ENCODE data around the gene PCED1B.

The PCED1B gene

DNA sequence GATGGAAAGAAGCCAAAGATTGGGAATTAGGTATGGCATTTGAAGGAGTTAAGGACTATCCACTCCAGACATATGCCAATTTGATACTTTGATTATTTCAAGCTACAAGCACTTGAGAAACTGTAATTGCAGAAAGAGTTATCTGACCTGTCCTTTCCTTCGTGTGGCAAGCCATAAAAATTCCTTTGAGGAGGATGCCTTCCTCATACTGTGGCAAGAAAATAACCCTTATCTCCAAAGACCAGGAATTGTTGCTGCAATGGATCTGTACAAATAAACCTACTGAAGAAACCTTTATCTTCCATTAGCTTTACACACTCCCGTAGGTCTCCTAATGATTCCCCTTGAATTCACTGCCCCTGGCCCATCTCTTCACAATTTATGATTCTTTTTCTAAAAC lies 165.4 kb downstream of the PCED1B start:
- Histone ChIP-seq H3K36me3 (ENCODE audit: control insufficient read depth, insufficient read depth, low read length) (no peaks in the 10 kb centered on the region), H3K27ac (ENCODE audit: insufficient read depth, low read depth, low read length, poor library complexity, severe bottlenecking) (no peak overlapping the region), H3K27me3 (ENCODE audit: control insufficient read depth, insufficient read depth, low read length, poor library complexity, severe bottlenecking) (no peaks in the 10 kb centered on the region), H3K9me3 (ENCODE audit: control insufficient read depth, low read length) (no peaks in the 10 kb centered on the region), H3K4me1 (ENCODE audit: control insufficient read depth, insufficient read depth, low read length) (no peaks in the 10 kb centered on the region), H3K4me3 (ENCODE audit: insufficient read depth, low read depth, low read length) (no peak overlapping the region)
- WGBS, 2 experiments = 85 to 87% methylated on average over 2 of the region's 2 CpGs

DNA sequence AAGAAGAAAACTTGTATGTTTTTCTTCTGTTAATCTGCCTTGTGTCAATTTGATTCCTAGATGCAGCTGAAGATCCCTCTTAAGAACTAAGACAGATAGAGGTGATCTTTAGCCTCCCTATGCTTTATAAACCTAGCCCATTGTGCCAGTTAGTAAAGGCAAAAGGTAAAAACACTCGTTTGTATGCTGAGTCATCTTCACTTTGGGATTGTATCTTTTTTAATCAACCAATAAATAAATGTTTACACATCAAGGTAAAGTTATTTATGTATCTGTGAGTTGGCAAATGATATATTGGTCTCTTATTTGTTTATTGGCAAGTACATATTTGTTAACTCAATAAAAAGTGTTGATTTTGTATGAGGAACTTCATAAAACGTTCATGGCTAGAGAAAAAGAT lies 166.2 kb downstream of the PCED1B start:
- Histone ChIP-seq H3K27ac (ENCODE audit: insufficient read depth, low read depth, low read length, poor library complexity, severe bottlenecking) (no peak overlapping the region), H3K36me3 (ENCODE audit: control insufficient read depth, insufficient read depth, low read length) (no peaks in the 10 kb centered on the region), H3K27me3 (ENCODE audit: control insufficient read depth, insufficient read depth, low read length, poor library complexity, severe bottlenecking) (no peaks in the 10 kb centered on the region), H3K4me1 (ENCODE audit: control insufficient read depth, insufficient read depth, low read length) (no peaks in the 10 kb centered on the region), H3K9me3 (ENCODE audit: control insufficient read depth, low read length) (no peaks in the 10 kb centered on the region), H3K4me3 (ENCODE audit: insufficient read depth, low read depth, low read length) (no peak overlapping the region)
- WGBS, 2 experiments = 91 to 92% methylated on average over 1 to 2 of the region's 2 CpGs

DNA sequence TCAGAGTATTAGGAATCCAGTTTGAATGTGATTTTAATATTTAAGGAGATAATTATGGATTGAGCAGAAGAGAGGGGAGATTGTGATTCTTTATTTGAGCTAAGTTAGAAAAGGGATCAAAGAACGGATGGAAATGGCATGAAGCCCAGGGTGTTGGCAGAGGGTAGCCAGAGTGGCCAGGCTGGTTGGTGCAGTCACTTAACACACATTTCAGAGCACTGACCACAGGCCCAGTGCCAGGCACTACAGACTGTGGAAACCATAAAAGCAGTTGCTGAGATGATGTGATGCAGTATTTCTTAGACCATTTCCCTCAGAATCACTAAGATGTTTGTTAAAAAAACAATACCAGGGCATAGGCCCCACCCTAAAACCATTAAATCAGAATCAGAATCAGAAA lies 168.0 kb downstream of the PCED1B start:
- H3K27ac ChIP-seq (ENCODE audit: insufficient read depth, low read depth, low read length, poor library complexity, severe bottlenecking) = no peak overlapping the region
- 91 to 94% methylated on average over 1 of the region's 1 CpG for WGBS, 2 experiments
- H3K9me3 ChIP-seq (ENCODE audit: control insufficient read depth, low read length) = no peaks in the 10 kb centered on the region
- H3K4me1 ChIP-seq (ENCODE audit: control insufficient read depth, insufficient read depth, low read length) = no peaks in the 10 kb centered on the region
- no peaks in the 10 kb centered on the region for H3K36me3 ChIP-seq (ENCODE audit: control insufficient read depth, insufficient read depth, low read length)
- H3K27me3 ChIP-seq (ENCODE audit: control insufficient read depth, insufficient read depth, low read length, poor library complexity, severe bottlenecking) = no peaks in the 10 kb centered on the region
- H3K4me3 ChIP-seq (ENCODE audit: insufficient read depth, low read depth, low read length) = no peak overlapping the region

DNA sequence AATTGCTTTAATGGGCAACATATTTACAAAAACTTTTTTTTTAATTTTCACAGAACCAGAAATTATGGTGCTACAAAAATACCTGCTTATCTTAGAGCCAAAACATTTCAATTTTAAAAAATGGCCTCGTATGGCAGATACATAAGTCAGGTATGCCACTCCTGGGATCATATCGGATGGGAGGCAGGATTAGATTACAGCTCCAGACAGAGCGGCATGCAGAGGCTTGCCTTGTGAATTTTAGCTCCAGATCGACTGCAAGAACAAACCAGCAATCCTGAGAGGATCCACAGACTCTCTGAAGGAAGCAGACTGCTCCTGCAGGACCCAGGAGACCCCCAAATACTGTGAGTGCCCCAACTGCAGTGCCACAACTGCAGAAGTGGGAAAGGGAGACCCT lies 169.7 kb downstream of the PCED1B start:
- Histone ChIP-seq H3K4me3 (ENCODE audit: insufficient read depth, low read depth, low read length) (no peak overlapping the region), H3K9me3 (ENCODE audit: control insufficient read depth, low read length) (no peaks in the 10 kb centered on the region), H3K36me3 (ENCODE audit: control insufficient read depth, insufficient read depth, low read length) (no peaks in the 10 kb centered on the region), H3K4me1 (ENCODE audit: control insufficient read depth, insufficient read depth, low read length) (no peaks in the 10 kb centered on the region), H3K27ac (ENCODE audit: insufficient read depth, low read depth, low read length, poor library complexity, severe bottlenecking) (no peak overlapping the region), H3K27me3 (ENCODE audit: control insufficient read depth, insufficient read depth, low read length, poor library complexity, severe bottlenecking) (no peaks in the 10 kb centered on the region)
- 69 to 81% methylated on average over 4 of the region's 4 CpGs for WGBS, 2 experiments

DNA sequence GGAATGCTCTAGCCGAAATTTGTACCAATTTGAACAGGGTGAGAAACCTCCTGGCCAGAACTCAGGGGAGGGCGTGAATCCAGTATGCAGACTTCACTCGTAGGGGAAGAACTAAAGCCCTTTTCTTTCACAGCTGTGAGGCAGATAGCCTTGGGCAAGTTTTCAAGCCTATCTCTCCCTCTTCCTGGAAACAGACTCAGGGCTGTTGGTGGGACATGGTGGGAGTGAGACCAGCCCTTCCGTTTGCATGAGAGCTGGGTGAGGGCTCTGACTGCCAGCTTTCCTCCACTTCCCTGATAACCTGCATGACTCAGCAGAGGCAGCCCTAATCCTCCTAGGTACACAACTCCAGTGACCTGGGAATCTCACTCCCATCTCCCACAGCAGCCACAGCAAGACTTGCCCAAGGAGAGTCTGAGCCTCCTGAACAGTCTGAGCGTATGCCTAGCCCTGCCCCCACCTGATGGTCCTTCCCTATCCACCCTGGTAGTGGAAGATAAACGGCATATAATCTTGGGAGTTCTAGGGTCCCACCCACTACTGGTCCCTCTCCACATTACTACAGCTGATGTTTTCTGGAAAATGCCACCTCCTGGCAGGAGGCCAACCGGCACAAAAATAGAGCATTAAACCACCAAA lies 170.4 kb downstream of the PCED1B start:
- Histone ChIP-seq H3K4me1 (ENCODE audit: control insufficient read depth, insufficient read depth, low read length) (no peaks in the 10 kb centered on the region), H3K27ac (ENCODE audit: insufficient read depth, low read depth, low read length, poor library complexity, severe bottlenecking) (no peak overlapping the region), H3K27me3 (ENCODE audit: control insufficient read depth, insufficient read depth, low read length, poor library complexity, severe bottlenecking) (no peaks in the 10 kb centered on the region), H3K9me3 (ENCODE audit: control insufficient read depth, low read length) (no peaks in the 10 kb centered on the region), H3K4me3 (ENCODE audit: insufficient read depth, low read depth, low read length) (no peak overlapping the region), H3K36me3 (ENCODE audit: control insufficient read depth, insufficient read depth, low read length) (no peaks in the 10 kb centered on the region)
- 74% methylated on average over 7 of the region's 7 CpGs for WGBS, 2 experiments

DNA sequence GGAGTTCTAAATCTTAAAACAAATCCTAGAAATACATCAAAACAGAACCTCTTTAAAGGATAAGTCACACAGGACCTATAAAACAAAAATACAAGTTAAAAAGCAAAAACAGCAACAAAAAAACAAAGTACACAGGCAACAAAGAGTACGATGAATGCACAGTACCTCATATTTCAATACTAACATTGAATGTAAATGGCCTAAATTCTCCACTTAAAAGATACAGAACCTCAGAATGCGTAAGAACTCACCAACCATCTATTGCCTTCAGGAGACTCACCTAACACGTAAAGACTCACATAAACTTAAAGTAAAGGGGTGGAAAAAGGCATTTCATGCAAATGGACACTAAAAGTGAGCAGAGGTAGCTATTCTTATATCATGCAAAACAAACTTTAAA lies 172.5 kb downstream of the PCED1B start:
- H3K4me1 ChIP-seq (ENCODE audit: control insufficient read depth, insufficient read depth, low read length) = no peaks in the 10 kb centered on the region
- no peaks in the 10 kb centered on the region for H3K27me3 ChIP-seq (ENCODE audit: control insufficient read depth, insufficient read depth, low read length, poor library complexity, severe bottlenecking)
- H3K36me3 ChIP-seq (ENCODE audit: control insufficient read depth, insufficient read depth, low read length) = no peaks in the 10 kb centered on the region
- no peak overlapping the region for H3K4me3 ChIP-seq (ENCODE audit: insufficient read depth, low read depth, low read length)
- H3K9me3 ChIP-seq (ENCODE audit: control insufficient read depth, low read length) = no peaks in the 10 kb centered on the region
- WGBS, 2 experiments = 77 to 81% methylated on average over 3 of the region's 3 CpGs
- H3K27ac ChIP-seq (ENCODE audit: insufficient read depth, low read depth, low read length, poor library complexity, severe bottlenecking) = no peak overlapping the region

DNA sequence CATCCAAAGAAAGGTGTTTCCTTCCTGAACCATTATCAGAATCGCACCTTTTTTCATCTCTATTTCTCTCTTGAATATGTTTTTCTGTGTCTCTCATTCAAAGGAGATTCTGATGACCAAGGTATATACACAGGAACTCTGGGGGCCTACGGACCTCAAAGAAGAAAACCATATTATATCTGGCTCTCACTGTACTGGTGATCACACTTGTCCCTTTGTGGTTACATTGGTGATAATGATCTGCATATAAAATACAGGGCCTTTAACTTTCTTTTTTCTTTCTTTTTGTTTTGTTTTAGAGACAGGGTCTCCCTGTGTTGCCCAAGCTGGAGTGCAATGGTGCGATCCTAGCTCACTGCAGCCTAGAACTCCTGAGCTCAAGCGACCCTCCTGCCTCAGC lies 185.5 kb downstream of the PCED1B start:
- WGBS, 2 experiments = 89 to 96% methylated on average over 3 to 4 of the region's 4 CpGs
- Histone ChIP-seq H3K27me3 (ENCODE audit: control insufficient read depth, insufficient read depth, low read length, poor library complexity, severe bottlenecking) (no peaks in the 10 kb centered on the region), H3K27ac (ENCODE audit: insufficient read depth, low read depth, low read length, poor library complexity, severe bottlenecking) (no peak overlapping the region), H3K9me3 (ENCODE audit: control insufficient read depth, low read length) (no peaks in the 10 kb centered on the region), H3K4me3 (ENCODE audit: insufficient read depth, low read depth, low read length) (no peak overlapping the region), H3K36me3 (ENCODE audit: control insufficient read depth, insufficient read depth, low read length) (no peaks in the 10 kb centered on the region), H3K4me1 (ENCODE audit: control insufficient read depth, insufficient read depth, low read length) (no peaks in the 10 kb centered on the region)

DNA sequence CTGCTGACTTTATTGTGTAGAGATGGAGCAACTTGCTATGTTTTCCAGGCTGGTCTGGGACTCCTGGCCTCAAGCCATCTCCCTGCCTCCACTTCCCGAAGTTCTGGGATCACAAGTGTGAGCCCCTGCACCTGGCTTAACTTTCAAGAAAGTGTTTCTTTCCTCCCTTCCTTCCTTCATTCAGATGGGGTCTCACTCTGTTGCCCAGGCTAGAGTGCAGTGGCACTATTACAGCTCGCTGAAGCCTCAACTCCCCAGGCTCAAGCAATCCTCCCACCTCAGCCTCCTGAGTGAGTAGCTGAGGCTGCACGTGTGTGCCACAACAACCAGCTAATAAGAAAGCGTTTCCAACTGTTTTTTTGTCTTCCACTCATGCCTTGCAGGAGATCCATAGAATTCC lies 186.0 kb downstream of the PCED1B start:
- Histone ChIP-seq H3K9me3 (ENCODE audit: control insufficient read depth, low read length) (no peaks in the 10 kb centered on the region), H3K27ac (ENCODE audit: insufficient read depth, low read depth, low read length, poor library complexity, severe bottlenecking) (no peak overlapping the region), H3K4me1 (ENCODE audit: control insufficient read depth, insufficient read depth, low read length) (no peaks in the 10 kb centered on the region), H3K27me3 (ENCODE audit: control insufficient read depth, insufficient read depth, low read length, poor library complexity, severe bottlenecking) (no peaks in the 10 kb centered on the region), H3K4me3 (ENCODE audit: insufficient read depth, low read depth, low read length) (no peak overlapping the region), H3K36me3 (ENCODE audit: control insufficient read depth, insufficient read depth, low read length) (no peaks in the 10 kb centered on the region)
- 92 to 94% methylated on average over 4 of the region's 4 CpGs for WGBS, 2 experiments

DNA sequence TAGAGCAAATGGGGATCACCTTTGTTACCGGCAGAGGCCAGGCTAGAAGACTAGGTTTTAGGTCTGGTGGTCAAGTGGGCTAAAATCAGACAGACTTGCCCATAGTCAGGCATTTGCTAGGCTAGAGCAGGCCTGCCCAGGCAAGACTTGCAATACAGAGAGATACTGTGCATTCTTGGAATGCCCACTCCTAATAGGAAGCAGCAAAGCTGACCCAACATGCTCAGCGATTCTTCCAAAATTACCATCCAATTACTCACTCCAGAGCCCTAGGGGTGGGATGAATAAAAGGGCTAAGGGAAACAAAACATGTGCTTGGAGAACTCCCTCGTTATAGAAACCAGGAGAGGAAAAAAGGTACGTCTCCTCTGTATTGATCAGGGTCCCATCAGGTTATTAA lies 188.2 kb downstream of the PCED1B start:
- Histone ChIP-seq H3K4me1 (ENCODE audit: control insufficient read depth, insufficient read depth, low read length) (no peaks in the 10 kb centered on the region), H3K4me3 (ENCODE audit: insufficient read depth, low read depth, low read length) (no peak overlapping the region), H3K36me3 (ENCODE audit: control insufficient read depth, insufficient read depth, low read length) (no peaks in the 10 kb centered on the region), H3K9me3 (ENCODE audit: control insufficient read depth, low read length) (no peaks in the 10 kb centered on the region), H3K27me3 (ENCODE audit: control insufficient read depth, insufficient read depth, low read length, poor library complexity, severe bottlenecking) (no peaks in the 10 kb centered on the region), H3K27ac (ENCODE audit: insufficient read depth, low read depth, low read length, poor library complexity, severe bottlenecking) (no peak overlapping the region)
- 93 to 97% methylated on average over 4 of the region's 4 CpGs for WGBS, 2 experiments

DNA sequence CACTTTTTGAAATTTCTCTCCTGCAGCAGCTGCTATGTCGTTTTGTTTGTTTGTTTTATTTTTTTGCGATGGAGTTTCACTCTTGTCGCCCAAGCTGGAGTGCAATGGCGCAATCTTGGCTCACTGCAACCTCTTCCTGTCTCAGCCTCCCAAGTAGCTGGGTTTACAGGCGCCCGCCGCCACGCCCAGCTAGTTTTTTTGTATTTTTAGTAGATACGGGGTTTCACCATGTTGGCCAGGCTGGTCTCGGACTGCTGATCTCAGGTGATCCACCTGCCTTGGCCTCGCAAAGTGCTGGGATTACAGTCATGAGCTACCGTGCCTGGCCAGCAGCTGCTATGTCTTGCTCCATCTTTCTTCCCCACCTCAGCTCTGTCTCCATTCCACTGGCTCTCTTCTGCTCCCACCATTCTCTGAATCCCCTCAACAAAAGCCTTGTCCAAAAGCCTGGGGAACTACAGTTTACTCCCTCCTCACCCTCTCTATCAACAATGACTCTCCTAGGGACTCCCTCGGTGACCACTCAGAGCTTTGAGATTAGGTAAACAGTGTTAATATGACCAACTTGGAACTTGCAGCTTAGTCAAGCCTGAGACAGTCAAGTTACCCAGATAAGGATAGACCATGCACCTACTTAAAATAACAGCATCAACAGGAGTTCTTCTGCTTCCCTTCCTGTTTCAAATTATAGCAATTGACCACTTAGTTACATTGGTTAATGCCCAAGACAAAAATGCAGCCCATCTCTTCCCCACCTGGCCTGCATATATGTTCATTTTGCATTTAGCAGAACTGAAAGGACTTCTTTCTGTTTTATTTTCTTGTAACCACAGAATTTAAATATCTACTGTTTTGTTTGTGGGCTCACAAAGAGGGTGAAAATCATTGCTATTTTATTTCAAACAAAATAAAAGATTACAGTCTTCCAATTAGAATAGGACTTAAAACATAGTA lies 189.4 kb downstream of the PCED1B start:
- no peaks in the 10 kb centered on the region for H3K27me3 ChIP-seq (ENCODE audit: control insufficient read depth, insufficient read depth, low read length, poor library complexity, severe bottlenecking)
- no peaks in the 10 kb centered on the region for H3K9me3 ChIP-seq (ENCODE audit: control insufficient read depth, low read length)
- WGBS, 2 experiments = 91 to 92% methylated on average over 12 to 13 of the region's 13 CpGs
- peaks cover 5% of the 10 kb centered on the region for H3K4me1 ChIP-seq (ENCODE audit: control insufficient read depth, insufficient read depth, low read length)
- no peak overlapping the region for H3K4me3 ChIP-seq (ENCODE audit: insufficient read depth, low read depth, low read length)
- no peaks in the 10 kb centered on the region for H3K36me3 ChIP-seq (ENCODE audit: control insufficient read depth, insufficient read depth, low read length)
- no peak overlapping the region for H3K27ac ChIP-seq (ENCODE audit: insufficient read depth, low read depth, low read length, poor library complexity, severe bottlenecking)
